NB4 (cell line): ENCODE data around the gene FAM193A.

Experiments
- POLR2A ChIP-seq: IDR thresholded peaks from 2 replicates; pipeline ENCODE4 v1.6.1; 2011; ENCODE audit warnings: mild to moderate bottlenecking; ENCODE audit not compliant: insufficient read length; ENCODE audit errors: extremely low read depth
- TF ChIP-seq, protein P1 (sequence below): IDR thresholded peaks from one replicate; pipeline ENCODE4 v1.5.1; 2012; ENCODE audit warnings: low read depth, low read length

DNA sequence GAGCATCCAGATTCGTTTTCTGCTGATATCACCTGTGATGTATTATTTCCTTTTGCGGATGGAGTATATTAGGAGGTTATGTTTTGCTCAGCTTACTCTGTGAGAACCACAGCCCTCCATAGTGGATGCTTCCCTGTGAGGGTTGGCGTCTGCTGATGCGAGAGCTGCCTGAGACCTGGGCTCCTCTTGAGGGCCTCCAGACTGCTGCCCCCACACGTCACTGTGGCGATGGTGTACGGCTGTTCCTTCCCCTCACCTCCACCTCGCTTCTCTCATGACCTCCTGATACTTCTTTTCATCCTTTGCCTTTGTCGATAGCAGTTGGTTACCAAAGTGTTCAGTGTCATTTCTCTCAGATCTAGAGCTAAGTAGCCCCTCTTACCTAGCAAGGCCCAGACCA is 148.0 kb downstream of the FAM193A start:
- TF ChIP-seq, protein P1, sequence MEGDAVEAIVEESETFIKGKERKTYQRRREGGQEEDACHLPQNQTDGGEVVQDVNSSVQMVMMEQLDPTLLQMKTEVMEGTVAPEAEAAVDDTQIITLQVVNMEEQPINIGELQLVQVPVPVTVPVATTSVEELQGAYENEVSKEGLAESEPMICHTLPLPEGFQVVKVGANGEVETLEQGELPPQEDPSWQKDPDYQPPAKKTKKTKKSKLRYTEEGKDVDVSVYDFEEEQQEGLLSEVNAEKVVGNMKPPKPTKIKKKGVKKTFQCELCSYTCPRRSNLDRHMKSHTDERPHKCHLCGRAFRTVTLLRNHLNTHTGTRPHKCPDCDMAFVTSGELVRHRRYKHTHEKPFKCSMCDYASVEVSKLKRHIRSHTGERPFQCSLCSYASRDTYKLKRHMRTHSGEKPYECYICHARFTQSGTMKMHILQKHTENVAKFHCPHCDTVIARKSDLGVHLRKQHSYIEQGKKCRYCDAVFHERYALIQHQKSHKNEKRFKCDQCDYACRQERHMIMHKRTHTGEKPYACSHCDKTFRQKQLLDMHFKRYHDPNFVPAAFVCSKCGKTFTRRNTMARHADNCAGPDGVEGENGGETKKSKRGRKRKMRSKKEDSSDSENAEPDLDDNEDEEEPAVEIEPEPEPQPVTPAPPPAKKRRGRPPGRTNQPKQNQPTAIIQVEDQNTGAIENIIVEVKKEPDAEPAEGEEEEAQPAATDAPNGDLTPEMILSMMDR, result no peak
- no peak for TF ChIP-seq POLR2A
